Measurements from ENCODE around the gene RRP1.
A peak's percentile ranks its signal among the peaks of the same experiment; 100 is the strongest.

Gene RRP1

DNA sequence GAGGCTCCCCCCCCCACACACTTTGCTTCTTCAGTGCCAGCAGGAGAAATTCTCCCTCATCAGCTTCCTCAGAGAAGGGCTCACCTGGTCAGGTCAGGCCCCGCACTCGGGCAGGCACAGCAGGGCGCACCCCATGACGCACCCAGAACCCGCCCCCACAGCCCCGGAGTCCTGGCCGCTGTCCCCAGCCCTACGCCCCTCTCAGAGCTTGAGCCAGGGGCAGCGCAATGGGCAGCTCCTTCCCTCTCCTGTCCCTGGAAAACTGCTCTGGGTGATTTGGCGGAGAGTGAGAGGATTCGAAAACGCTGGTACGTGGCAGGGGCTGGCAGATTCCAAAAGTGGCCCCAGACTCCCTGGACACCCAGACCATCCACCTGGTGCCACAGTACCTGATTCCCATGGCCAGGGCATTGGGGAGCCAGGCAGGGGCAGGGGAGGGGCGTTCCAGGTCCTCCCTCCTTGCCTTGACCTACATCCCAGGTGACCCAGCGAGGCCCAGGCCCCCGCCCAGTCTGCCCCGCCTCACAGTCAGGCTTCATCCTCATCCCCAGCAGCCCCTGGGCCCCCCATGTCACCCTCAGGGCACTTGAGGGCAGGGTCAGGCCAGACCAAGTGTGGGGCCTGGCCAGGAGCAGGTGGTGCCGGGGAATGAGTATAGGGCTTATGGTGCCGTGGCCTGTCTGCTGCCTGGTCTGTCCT, 23.7 kb downstream of the RRP1 start:
- no peak overlapping the region for H3K4me3 ChIP-seq (ENCODE audit: low read depth, low read length)
- TF ChIP-seq CTCF (IDR thresholded peaks at IDR 0.05; ENCODE audit: borderline replicate concordance, insufficient read depth, low read depth, low read length), result no peak

GRCh38 chr21:43813656-43813980, 24.2 kb downstream of the RRP1 start:
- no peak for TF ChIP-seq CTCF (IDR thresholded peaks at IDR 0.05; ENCODE audit: borderline replicate concordance, insufficient read depth, low read depth, low read length)
- no peak overlapping the region for H3K4me3 ChIP-seq (ENCODE audit: low read depth, low read length)

DNA sequence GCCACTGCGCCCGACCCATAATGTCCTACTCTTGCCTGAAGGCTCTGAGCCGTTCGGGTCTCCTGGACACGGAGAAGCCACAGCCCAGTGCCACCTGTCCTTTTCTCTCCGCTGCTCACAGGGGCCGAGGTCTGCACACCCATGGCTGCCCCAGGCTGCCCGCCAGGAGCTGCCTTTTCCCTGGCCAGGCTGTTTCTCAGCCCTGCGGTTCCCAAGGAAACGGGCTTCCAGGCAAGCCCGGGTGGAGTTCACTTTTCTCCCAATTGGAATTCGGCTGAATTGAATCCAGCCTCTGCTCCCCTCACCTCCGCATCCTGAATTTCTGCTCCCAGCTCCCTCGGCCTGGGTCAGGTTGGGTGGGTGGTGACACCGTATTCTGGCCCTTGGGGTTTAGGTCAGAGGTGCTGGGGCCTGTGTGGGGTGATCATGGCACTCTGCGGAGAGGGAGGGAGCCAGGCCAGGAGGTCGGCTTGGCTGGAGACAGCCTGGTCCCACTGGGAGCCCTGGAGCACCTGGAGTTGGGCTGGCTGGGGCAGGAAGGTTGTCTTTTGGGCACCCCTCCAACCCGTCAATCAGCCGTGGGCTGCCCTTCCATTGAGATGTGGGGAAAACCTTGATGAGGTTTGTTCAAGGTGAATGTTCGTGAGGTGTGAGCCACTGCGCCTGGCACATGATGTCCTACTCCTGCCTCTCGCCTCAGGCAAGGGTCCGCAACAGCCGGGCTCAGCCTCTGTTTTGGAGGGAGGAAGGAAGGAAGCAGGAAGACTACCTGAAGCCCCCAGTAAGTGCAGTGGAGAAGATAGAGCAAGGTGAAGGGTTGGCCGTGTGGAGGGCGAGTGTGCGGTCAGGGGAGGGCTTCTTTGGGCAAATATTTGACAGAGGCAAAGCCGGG, 25.1 kb downstream of the RRP1 start:
- TF ChIP-seq CTCF (IDR thresholded peaks at IDR 0.05; ENCODE audit: borderline replicate concordance, insufficient read depth, low read depth, low read length), result no peak
- no peak overlapping the region for H3K4me3 ChIP-seq (ENCODE audit: low read depth, low read length)

- no peak for TF ChIP-seq CTCF (IDR thresholded peaks at IDR 0.05; ENCODE audit: borderline replicate concordance, insufficient read depth, low read depth, low read length)
- no peak overlapping the region for H3K4me3 ChIP-seq (ENCODE audit: low read depth, low read length)
Measured at GRCh38 chr21:43815107-43815613, 25.8 kb downstream of the RRP1 start.

DNA sequence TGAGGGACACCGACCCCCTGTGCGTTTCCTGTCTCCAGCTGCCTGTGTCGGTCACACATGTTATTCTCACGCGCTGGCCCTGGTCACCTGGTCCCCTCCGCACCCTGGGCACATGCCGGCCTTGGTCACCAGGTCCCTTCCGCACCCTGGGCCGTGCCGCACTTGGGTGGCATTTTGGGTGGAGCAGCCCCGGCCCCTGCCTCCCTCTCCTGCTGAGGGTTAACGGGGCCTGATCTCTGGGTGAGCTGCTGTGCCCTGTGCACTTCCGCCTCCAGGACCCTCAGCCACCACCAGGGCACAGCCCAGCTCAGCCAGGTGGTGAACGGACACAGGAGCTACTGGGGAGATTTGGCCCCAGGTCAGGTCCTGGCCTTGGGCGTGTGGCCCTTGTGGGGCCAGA, 26.6 kb downstream of the RRP1 start:
- no peak for TF ChIP-seq CTCF (IDR thresholded peaks at IDR 0.05; ENCODE audit: borderline replicate concordance, insufficient read depth, low read depth, low read length)
- no peak overlapping the region for H3K4me3 ChIP-seq (ENCODE audit: low read depth, low read length)

DNA sequence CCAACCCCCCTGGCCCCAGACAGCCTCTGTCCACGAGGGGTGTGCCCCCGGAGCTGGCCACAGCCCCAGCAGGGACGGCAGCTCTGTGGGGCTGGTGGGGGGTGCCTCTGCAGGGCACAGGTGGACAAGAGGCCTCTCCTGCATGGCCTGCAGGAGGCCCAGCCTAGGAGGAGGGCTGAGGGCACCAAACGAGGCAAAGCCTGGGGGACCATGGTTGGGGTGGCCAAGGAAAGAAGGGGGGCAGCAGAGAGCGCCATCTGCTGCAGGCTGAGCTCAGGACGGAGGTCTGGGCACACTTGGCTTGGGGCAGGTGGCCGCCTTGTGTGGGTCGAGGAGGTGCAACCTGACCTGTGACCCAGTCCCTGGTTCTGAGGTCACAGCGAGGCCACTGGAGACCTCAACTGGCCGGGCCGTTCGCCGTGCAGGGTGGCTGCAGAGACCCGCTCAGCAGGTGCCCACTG, 27.3 kb downstream of the RRP1 start:
- TF ChIP-seq CTCF (IDR thresholded peaks at IDR 0.05; ENCODE audit: borderline replicate concordance, insufficient read depth, low read depth, low read length), result peak; percentile 26; the same call in 1 of the 2 replicates
- no peak overlapping the region for H3K4me3 ChIP-seq (ENCODE audit: low read depth, low read length)

All from GM12875 (cell line).